NCI-H524 treated with DMSO at 0.1 percent for 48 hours (cell line): ENCODE data around the gene ABCG8.
A peak's percentile ranks its signal among the peaks of the same experiment; 100 is the strongest.
"Not testable (repeated sequence)": the region's sequence is repeated elsewhere in the genome, so short reads cannot be mapped to it uniquely, and the experiment has no call there.

Experiments used
- DNase-seq: peaks from one replicate; lab custom pipeline; 2025; lab: John Stamatoyannopoulos, UW

ABCG8 gene

DNA sequence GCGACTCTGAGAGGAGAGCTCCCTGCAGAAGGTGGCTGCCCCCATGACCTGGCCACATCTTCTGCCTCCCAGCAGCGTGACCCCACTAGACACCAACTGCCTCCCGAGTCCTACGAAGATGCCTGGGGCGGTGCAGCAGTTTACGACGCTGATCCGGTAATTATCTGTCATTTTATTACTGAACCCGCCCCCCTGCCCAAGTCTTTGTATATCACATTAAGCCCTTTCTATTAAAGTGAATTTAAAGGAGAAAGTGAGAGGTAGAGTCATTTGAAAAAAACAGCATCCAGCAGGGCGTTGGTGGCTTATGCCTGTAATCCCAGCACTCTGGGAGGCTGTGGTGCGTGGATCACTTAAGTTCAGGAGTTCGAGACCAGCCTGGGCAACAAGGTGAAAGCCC is 33.4 kb downstream of the ABCG8 start:
- DNase-seq, result no peak

DNA sequence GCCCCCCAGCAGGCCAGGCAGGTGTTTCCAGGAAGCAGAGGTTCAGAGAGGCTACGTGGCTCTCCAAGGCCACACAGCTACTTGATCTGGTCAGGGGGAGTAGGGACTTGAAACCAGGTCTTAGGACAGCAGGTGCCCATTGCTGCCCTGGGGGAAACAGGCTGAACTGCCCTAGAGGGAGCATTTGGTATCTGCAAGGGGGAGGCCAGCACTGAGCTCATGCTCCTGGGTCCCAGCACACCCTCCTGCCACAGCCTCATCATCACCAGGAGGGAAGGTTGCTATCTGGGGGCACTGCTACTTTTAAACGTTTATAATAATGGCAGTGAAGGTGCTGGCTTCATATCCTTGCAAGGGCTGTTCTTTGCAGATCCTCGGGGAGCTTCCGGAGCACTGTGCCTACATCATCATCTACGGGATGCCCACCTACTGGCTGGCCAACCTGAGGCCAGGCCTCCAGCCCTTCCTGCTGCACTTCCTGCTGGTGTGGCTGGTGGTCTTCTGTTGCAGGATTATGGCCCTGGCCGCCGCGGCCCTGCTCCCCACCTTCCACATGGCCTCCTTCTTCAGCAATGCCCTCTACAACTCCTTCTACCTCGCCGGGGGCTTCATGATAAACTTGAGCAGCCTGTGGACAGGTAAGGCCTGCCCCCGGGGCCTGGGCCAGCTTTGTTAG is 36.1 kb downstream of the ABCG8 start:
- DNase-seq, result no peak

DNA sequence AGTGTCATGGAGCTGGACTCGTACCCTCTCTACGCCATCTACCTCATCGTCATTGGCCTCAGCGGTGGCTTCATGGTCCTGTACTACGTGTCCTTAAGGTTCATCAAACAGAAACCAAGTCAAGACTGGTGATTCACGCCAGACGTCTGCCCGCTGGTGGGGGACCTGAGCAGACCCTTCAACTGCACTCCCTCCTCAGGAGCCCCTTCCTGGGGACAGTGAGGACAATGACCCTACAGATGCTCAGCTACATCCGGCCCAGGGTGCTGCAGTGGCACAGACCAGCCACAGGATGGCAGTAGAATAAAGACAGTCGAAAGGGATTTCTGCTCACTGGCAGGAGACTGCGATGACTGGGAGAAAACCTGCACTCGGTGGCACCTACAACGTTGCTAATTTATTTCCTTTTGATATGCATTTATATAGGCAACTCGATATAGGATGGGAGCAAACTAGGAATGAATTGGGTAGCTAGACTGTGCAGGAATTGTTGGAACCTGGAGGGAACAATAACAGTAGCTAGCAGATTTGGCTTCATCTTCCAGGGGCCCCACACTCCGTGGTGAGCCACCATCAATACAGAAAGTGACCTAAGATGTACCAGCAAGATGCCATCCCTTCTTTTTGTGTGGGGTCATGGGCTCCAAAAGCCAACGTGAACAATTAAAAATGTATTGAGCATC is 39.2 kb downstream of the ABCG8 start:
- DNase-seq, result peak; percentile 24

DNA sequence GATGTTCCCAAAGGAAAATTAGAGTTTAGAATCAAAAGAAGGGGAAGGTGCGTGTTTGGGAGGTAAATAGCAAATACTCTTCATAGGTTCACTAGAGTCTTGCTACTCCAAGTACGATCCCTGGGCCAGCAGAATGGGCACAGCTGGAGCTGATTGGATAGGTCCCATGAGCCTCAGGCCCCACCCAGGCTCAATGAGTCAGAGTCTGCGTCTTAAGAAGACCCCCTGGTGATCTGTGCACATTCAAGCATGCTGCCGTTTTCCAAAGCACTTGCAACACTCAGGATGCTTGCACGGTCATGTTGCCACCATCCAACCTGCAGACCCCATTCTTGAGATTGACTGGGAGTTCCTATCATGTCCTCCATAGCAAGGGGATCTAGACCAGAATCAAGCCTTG is 40.5 kb downstream of the ABCG8 start:
- DNase-seq, result no peak

DNA sequence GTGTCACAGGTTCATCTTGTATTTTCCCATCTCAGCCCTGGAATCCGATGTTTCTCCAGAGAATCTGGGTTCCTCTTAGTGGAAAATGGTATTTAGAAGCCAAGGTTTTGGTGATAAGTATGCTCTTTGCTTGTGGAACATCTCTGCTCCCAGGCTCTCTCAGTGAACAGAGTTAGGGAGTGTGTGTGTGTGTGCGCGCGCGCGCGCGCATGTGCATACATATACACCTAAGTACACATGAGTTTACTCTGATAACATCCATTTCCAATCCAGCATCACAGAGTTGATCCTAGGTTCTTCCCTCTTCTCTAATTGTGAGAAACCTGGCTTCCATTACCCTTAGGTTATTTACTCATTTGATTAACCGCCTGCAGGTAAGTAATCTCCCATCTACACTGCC is 41.7 kb downstream of the ABCG8 start:
- no peak for DNase-seq

DNA sequence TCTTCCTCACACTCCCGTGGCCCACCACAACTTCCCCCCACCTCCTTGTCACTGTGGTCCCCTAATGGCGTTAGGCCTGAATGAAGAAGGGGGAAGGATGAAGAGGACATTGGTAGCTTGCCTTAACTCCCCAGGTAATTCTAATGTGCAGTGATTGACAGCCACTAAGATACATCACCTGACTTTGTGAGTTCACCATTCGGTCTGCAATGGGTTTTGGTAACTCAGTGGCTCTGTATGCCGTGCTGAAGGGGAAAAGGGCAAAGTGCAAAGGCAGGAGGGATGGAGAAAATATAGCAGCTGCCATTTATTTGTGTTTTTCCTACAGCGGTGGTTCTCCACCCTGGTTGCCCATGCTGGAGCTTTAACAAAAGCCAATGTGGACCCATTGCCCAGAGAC is 42.2 kb downstream of the ABCG8 start:
- no peak for DNase-seq

DNA sequence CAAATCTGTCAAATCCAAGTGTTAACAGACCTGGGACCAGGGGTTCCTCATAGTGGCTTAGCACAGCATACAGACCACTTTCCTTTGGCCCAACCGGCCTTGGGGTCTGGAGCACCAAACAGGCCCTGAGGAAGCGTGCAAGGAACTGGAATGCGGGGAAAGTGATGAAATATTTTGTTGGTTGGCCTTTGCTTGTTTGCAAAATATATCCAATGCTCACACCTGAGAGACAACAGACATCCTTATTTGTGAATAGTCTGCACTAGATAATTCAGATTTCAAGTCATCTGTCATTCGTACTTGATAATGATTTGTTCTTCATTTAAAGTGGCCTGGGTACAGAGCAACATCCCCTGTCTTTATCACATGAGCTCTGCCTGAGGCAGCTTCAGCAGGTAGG is 43.5 kb downstream of the ABCG8 start:
- DNase-seq, result no peak

DNA sequence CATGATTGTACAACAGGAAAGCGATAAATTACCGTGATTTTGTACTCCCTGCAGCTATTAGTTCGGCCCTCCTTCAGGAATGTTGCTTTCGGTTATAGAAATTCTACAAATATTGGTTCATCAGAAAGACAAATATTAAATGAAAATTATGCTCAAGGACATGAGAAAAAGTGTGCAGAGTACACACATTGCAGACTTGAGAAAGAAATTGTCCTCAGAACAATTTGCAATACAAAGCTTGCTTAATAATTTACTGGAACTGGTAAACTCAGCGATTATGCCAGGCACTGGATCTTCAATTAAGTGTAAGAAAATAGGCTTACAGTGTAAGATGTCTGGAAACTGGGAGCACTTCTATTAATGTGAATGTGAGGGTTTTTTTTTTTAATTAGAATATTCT is 45.9 kb downstream of the ABCG8 start:
- DNase-seq, result no peak

DNA sequence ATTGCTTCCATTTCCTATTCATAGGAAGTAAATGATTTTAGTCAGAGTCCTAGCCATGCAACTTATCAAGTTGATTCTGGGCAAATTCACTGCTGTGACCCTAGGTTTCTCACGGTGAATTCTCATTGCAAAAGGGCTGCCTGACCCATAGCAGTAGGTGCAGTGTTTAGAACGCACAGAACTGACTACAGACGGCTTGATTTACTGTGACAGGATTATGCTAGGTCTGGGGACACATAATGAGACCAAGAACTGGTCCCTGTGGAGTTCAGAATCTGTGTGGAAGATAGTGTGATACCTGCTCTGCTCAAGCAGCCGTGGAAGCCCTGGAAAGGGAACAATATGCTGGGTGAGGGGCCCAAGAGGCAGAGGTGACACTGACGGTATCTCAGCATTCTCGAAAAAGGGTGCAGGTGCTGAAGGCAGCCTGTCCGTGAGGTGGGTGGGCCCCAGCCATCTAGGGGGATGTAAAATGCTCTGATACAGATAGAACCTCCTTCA is 46.4 kb downstream of the ABCG8 start:
- DNase-seq, result no peak

DNA sequence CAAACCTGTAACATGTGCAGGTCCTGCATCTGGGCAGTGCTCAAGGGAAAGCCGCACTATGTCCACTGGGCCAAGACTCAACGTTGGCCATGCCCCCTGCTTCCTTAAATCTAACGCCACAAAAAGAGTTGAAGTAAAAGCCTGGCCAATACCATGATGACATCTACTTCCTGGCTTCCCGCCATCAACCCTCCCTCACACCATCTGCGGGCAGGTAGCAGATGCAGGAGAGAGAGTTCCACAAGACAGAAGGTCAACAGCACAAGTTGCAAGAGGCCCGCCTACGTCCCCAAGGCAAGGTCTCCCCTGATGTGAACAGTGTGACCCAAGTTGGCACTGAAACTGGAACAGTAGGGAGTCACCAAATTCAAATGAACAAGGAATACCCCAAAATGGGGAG is 48.4 kb downstream of the ABCG8 start:
- DNase-seq, result no peak

DNA sequence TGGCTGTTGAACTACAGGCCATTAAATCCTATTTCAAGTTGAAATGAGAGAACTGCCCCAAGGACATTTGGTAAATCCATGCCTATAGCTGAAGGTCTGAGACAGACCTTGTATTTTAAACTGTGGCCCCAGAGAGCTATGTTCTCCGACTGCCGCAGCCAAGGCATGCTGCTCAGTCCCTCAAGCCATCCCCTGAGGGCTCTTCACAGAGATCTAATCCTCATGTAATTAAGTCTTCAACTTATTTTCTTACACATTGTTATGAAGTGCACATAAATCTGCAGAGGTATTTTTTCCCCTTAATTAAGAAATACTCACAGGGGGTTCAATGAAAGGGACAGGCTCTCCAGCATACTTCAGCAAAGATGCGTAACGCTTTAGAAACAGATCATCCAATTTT is 50.6 kb downstream of the ABCG8 start:
- DNase-seq, result peak; percentile 30

DNA sequence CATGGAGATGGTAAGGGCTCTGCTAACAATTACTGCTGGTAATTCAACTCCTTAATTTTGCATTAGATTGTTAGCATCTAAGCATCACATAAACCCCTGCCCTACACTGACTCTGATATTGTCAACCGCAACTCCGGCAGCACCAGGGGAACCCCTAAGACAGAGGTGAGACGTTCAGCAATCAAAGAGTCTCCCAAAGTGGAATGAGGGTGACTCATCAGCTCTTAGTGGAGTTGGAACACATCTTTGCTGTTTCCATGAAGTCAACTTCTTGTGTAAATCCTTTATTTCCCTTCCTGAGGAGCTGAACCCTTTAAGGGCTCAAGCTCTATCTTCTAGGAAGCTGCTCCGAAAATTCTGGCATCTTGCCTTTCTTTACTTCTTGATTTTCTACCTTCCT is 52.1 kb downstream of the ABCG8 start:
- DNase-seq, result no peak

DNA sequence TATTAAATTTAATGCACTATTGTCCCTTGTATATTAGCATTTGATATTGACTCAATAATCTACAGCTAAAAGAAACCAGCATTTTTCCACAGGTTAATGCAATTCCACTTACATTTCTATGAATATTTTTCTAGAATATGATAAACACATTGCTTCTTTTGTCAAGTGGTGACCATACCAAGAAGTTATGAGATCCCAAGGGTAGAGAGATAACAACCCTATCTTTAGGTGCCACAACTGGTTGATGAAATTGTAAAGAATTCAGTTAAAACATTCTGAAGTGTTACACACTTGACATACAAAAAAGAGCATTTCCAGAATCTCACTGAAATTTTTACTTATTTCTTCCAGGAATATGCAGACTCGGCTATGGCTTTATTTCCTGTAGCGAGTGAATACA is 56.0 kb downstream of the ABCG8 start:
- DNase-seq, result no peak

DNA sequence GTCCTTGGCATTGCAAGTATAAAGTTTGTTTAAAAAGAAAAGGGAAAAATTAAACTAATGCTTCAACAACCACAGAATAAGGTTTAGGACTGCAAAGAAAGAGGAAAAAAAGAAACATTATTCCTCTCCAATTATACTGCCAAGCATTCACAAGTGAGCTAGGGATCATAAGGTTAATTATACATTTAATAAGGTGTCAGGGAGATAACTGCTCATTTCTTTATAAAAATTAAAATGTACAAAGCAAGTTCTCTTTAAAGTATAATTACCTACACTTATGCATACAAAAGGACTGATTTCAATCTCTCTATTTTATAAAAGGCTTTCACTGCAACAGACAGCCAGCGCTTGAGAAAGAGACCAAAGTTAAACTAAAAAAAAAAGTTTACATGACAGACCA is 58.1 kb downstream of the ABCG8 start:
- no peak for DNase-seq

DNA sequence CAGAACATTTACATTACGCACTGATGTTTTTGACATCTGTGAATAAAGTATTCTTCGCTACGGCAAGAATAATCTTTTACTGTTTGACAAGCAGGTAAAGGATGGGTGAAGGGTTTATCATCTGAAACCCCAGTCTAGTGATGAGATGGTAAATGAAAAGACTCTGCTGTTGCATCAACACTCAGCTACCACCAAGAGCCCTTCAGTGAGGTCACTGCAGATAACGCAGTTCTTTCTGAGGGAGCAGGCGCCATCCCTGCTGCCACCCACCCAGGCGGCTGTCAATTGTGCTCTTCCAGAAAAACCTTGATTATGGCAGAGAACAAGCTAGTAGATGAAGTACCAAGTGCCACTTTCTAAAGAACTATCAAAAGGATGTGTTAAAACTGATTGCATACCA is 58.7 kb downstream of the ABCG8 start:
- DNase-seq, result no peak

DNA sequence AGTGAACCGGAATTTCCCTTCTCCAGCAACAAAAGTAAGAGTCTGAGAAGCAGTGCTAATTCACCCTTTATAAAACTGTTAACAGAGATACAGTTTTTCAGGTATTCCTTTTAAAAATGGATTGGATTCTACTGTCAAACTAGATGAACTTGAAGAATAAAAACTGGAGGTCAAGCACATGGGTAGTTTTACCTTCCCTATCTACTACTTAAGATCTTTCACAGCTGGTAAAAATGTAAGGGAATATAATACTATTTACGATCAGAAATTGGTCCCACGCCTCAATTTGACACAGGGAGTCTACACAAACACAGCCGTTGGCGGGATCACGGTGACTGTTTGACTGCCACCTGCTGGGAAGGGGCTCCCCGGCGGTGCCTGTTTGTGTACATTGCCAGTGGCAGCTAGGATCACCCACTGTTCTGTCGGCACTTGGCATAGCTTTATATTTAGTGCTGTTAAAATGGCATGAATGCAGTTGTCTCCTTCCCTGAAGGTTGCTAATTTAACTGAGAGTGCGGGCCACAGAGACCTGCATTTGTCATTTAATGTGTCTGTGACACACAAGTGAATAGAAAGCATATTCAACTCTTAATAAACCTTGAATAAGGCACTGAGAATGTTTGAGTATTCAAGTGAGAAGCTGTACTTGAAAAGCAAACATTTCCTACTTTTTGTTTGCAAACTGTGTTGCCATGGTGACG is 59.5 kb downstream of the ABCG8 start:
- no peak for DNase-seq

DNA sequence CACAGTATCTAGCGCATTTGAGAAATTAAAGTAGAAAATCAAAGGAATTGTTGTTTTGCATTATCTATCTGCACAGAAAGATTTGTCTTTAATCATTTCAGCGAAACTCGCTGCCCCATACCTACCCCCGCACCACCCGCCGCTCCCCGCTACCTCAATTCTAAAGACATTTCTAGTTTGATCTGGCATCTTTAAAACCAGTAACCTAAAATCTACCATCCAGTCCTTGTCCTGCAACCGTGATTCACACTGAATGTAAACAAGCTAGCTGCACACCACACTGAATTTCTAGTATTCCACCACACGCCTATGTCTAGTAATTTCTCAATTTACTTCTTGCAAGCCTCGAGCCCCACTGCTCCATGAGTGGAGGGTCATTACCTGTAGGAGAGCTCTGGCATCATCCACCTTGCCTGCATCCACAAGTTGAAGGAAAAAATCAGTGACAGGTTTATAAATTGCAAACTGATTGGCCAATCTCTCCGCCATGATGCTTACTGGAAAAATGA is 60.1 kb downstream of the ABCG8 start:
- no peak for DNase-seq

DNA sequence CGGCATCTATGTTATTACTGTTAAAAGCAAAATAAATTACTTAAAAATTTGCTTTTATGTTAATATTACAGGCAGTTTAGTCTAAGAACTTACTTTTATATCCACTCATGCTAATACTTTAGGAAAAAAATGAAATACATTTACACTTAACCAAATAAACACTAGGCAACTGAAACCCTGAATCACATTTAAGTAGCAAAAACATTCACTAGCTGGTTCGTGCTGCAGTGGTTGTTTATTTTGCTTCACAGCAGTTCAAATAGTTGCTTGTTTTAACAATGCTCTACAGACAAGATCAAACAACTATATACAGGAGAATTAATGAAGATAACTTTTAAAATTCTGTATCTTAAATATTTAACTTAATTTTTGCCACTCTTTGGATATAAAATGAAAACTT is 60.8 kb downstream of the ABCG8 start:
- DNase-seq, result no peak

DNA sequence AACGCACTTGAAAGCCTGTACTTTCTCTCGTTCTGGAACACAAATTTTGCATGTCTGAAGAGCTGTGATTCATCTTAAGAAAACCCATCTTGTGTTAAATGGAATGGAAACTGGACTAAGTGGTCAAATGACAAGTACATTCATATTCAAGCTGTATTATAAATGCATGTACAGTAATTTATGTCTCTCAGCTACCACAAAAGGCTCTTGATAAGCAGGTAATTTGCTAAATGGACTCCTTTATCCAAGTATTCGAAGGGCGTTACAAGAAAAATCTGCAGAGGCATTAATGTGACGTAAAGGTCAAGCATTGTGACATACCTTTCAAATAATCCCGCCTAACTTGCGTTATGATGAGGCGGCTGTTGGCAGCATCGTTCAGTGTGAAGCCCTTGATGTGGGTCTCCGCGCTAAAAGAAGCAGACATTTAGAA is 66.6 kb downstream of the ABCG8 start:
- DNase-seq, result no peak

DNA sequence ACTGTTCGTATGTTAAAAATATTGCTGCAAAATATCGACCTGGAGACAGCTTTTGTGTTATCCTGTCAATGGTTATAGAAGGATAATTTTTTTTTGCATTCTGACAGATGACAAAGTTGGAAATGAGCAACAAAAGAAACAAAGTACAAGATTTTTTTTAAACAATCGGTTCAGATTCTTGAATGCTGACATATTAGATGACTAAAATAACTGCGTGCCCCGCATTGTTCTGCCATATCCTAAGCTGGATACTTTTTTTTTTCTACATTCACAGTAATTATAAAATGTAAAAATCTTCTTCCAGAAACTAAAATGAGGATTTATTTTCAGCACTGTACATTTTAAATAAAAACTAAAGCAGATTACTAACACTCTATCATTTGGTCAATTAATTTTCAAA is 67.1 kb downstream of the ABCG8 start:
- DNase-seq, result no peak

DNA sequence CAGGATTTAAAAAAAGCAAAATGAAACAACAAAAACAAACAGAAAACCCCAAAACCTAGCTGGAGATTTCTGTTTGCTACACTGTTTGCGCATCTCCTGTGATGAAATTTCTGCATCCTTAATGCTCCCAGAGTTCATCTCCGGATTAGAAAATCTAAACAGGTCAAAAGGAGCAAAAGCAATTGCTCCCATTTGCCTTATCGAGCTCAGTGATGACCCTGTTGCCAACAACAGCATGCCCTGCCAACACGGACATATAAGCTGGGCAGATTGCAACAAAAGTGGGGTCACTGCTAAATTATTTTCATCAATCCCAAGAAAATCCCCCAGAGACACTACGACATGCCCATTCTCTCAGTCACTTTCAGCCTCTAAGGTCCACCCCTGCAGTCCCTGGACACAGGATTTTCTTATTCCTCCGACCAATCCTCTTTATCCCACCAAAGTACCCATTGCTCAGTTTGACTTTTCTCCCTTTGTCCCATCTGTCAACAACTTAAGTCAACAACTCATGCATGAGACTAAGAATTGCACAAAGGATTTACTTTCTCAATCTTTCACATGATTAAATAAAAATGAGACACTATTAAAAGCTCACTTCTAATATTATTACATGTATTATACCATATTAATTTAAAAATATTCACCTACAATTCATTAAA is 67.8 kb downstream of the ABCG8 start:
- no peak for DNase-seq

DNA sequence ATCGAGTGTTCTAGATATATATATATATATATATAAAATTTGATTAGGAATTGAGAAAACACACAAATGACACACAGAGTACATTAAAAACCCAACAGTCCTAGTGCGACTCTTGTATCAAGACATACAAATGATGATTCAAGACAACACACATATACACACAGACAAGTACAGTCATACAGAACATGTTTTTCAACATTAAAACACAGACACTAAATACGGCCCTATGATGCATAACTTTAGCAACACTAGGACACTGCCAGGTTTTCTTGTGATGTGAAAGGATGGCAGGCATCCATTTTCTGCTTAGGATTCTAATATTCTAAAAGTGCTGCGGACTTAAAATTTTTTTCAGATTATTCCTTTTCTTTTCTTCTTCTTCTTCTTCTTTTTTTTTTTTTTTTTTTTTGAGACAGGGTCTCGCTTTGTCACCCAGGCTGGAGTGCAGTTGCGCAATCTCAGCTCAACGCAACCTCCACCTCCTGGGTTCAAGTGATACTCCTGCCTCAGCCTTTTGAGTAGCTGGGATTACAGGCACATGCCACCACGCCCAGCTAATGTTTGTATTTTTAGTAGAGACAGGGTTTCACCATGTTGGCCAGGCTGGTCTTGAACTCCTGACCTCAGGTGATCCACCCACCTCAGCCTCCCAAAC is 72.5 kb downstream of the ABCG8 start:
- DNase-seq, result not testable (repeated sequence)
